Right lobe of liver (tissue), 4 donors: ENCODE measurements around the gene THRA.

ENCODE experiments used
- POLR2A ChIP-seq: fragments of 450-650 bp; IDR thresholded peaks from one replicate; pipeline ENCODE4 v1.6.1; 2017; ENCODE audit warnings: antibody characterized with exemption, mild to moderate bottlenecking
- TF ChIP-seq, protein P1 (sequence below), 4 donors: fragments of 200-600 bp in 3 of 4; fragments of 450-650 bp in 1 of 4; IDR thresholded peaks; one replicate each; pipeline versions ENCODE4 v1.5.1 to v1.8.0; 2016 to 2022; ENCODE audit warnings: antibody characterized with exemption in 4 of 4, mild to moderate bottlenecking in 2 of 4
- donor health status: DM: no; HTN: no; CAD: no.
- donor health status: DM: no; HTN: no; CAD: no.
- donor health status: DM: no; HTN: yes; CAD: no.

DNA sequence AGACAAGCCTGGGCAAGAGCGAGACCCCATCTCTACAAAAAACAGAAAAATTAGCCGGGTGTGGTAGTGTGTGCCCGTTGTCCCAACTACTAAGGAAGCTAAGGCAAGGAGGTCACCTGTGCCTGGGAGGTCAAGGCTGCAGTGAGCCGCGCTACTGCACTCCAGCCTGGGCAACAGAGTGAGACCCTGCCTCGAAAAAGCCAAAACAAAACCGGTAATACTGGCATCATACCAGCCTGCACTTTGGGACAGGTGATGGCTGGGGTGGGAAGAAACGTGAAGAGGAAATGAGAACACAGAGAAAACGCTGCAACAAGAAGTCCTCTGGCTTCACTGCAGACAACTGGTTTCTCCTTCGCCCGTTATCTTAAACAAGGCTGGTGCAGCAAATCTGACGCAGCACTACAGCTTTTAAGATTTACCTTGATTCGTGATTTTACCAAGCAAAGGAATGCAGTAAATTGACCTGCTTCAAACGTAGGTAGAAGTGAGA, 76.8 kb downstream of the THRA start:
- no peak for TF ChIP-seq POLR2A
- TF ChIP-seq, protein P1, sequence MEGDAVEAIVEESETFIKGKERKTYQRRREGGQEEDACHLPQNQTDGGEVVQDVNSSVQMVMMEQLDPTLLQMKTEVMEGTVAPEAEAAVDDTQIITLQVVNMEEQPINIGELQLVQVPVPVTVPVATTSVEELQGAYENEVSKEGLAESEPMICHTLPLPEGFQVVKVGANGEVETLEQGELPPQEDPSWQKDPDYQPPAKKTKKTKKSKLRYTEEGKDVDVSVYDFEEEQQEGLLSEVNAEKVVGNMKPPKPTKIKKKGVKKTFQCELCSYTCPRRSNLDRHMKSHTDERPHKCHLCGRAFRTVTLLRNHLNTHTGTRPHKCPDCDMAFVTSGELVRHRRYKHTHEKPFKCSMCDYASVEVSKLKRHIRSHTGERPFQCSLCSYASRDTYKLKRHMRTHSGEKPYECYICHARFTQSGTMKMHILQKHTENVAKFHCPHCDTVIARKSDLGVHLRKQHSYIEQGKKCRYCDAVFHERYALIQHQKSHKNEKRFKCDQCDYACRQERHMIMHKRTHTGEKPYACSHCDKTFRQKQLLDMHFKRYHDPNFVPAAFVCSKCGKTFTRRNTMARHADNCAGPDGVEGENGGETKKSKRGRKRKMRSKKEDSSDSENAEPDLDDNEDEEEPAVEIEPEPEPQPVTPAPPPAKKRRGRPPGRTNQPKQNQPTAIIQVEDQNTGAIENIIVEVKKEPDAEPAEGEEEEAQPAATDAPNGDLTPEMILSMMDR (IDR thresholded peaks at IDR 0.05), result no peak
